Measurements from ENCODE around the gene PHF23.

The PHF23 gene

GRCh38 chr17:7282752-7283321, 43.6 kb upstream of the PHF23 start:
- DNase-seq (ENCODE audit: low read depth in 1 of 2, low spot score in 1 of 2) = no peak
- H3K27ac ChIP-seq (replicated peaks) = no peak overlapping the region
- no peak for TF ChIP-seq CTCF (IDR thresholded peaks at IDR 0.05; ENCODE audit: insufficient read depth, low read length)
- no peak for TF ChIP-seq REST (IDR thresholded peaks at IDR 0.05; ENCODE audit: insufficient replicate concordance, low read depth)
- no peak for TF ChIP-seq POLR2AphosphoS5 (IDR thresholded peaks at IDR 0.05; ENCODE audit: low read depth)
- no peak for TF ChIP-seq GABPA (IDR thresholded peaks at IDR 0.05; ENCODE audit: low read depth)
- no peak for TF ChIP-seq SPI1 (IDR thresholded peaks at IDR 0.05; ENCODE audit: borderline replicate concordance, low read depth)
- H3K4me3 ChIP-seq (replicated peaks; ENCODE audit: insufficient read depth, low read length) = no peak overlapping the region
- no peaks in the 10 kb centered on the region for H3K27me3 ChIP-seq (ENCODE audit: insufficient read depth, poor library complexity, severe bottlenecking)

GRCh38 chr17:7281953-7282751, 42.9 kb upstream of the PHF23 start:
- no peak overlapping the region for H3K27ac ChIP-seq (replicated peaks)
- no peaks in the 10 kb centered on the region for H3K27me3 ChIP-seq (ENCODE audit: insufficient read depth, poor library complexity, severe bottlenecking)
- no peak for DNase-seq (ENCODE audit: low read depth in 1 of 2, low spot score in 1 of 2)
- TF ChIP-seq CTCF (IDR thresholded peaks at IDR 0.05; ENCODE audit: insufficient read depth, low read length) (no peak), REST (IDR thresholded peaks at IDR 0.05; ENCODE audit: insufficient replicate concordance, low read depth) (no peak), GABPA (IDR thresholded peaks at IDR 0.05; ENCODE audit: low read depth) (no peak), POLR2AphosphoS5 (IDR thresholded peaks at IDR 0.05; ENCODE audit: low read depth) (no peak), SPI1 (IDR thresholded peaks at IDR 0.05; ENCODE audit: borderline replicate concordance, low read depth) (no peak)
- H3K4me3 ChIP-seq (replicated peaks; ENCODE audit: insufficient read depth, low read length) = peak overlapping the region; percentile 29

- H3K27ac ChIP-seq (replicated peaks) = no peak within 1 kb of the TSS
- TF ChIP-seq SPI1 (IDR thresholded peaks at IDR 0.05; ENCODE audit: borderline replicate concordance, low read depth) = no peak
- TF ChIP-seq REST (IDR thresholded peaks at IDR 0.05; ENCODE audit: insufficient replicate concordance, low read depth) = no peak
- no peak for TF ChIP-seq GABPA (IDR thresholded peaks at IDR 0.05; ENCODE audit: low read depth)
- TF ChIP-seq POLR2AphosphoS5 (IDR thresholded peaks at IDR 0.05; ENCODE audit: low read depth) = no peak
- TF ChIP-seq CTCF (IDR thresholded peaks at IDR 0.05; ENCODE audit: insufficient read depth, low read length) = no peak
These were observed 42.1 kb upstream of the PHF23 start, which contains the start of gene SLC2A4 for GRCh38 chr17:7281074-7281952. Gene SLC2A4 (plus strand): TSS chr17:7281718. CDS start chr17:7281935, 217 bp downstream.

More at GRCh38 chr17:7281074-7281952, 42.1 kb upstream of the PHF23 start, which contains the start of gene SLC2A4:
- Histone ChIP-seq H3K27me3 (ENCODE audit: insufficient read depth, poor library complexity, severe bottlenecking) (no peaks in the 10 kb centered on the region), H3K4me3 (replicated peaks; ENCODE audit: insufficient read depth, low read length) (peak within 1 kb of the TSS; percentile 29)
- peak; percentile 67 to 81 for DNase-seq (ENCODE audit: low read depth in 1 of 2, low spot score in 1 of 2)
